ENCODE results near the gene LOXHD1.

GRCh38 chr18:46581648-46582047, 75.4 kb downstream of the LOXHD1 start:
- TF ChIP-seq CTCF (IDR thresholded peaks at IDR 0.05; ENCODE audit: low read length) = no peak
- TF ChIP-seq EZH2 (IDR thresholded peaks at IDR 0.05; ENCODE audit: borderline replicate concordance, low read length) = no peak
